ENCODE results near the gene ZNF598. TPM values are rescaled to one million over a fixed set of nuclear protein-coding genes. Genes with fewer than 3 reads are reported as not detected.

The ZNF598 gene
- total and polyA plus RNA-seq, 2 of the 13 experiments (the other 11 are each of a cell fraction or from before 2014, with no cell fraction given): 13.5 to 14.2 TPM

DNA sequence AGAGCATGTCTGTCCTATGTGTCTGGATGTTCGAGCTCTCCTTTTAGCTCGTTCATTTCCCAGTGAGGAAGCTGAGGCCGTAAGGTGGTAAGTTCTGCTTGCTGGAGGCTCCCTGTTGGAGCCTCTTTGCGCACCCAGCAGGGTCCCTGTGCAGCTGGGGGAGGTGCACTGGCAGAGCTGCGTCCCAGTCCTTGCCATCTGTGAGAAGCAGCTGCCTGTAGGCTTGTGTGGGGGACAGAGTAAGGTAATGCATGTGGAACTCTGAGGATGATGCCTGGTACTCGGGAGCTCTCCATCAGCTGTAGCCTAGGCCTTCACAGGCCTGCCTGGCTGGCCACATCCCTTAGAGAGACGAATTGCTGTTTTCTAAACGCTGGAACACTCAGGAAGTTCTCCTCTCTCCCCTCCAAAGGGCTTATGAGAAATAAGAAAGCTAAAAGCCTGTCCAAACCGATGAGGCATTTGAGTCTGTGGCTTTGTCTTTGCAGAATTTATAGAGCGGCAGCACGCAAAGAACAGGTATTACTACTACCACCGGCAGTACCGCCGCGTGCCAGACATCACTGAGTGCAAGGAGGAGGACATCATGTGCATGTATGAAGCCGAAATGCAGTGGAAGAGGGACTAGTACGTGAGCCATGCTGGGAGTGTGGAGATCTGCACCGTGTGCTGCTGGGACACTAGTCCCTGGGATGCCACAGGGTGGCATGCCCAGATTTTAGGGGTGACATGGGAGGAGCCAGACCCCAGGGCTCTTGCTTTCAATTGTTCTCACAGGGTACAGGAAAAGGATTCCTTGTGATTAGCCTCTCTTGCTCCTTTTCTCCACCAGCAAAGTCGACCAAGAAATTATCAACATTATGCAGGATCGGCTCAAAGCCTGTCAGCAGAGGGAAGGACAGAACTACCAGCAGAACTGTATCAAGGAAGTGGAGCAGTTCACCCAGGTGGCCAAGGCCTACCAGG, 48.7 kb downstream of the ZNF598 start (continued):
- TF ChIP-seq, protein P1, sequence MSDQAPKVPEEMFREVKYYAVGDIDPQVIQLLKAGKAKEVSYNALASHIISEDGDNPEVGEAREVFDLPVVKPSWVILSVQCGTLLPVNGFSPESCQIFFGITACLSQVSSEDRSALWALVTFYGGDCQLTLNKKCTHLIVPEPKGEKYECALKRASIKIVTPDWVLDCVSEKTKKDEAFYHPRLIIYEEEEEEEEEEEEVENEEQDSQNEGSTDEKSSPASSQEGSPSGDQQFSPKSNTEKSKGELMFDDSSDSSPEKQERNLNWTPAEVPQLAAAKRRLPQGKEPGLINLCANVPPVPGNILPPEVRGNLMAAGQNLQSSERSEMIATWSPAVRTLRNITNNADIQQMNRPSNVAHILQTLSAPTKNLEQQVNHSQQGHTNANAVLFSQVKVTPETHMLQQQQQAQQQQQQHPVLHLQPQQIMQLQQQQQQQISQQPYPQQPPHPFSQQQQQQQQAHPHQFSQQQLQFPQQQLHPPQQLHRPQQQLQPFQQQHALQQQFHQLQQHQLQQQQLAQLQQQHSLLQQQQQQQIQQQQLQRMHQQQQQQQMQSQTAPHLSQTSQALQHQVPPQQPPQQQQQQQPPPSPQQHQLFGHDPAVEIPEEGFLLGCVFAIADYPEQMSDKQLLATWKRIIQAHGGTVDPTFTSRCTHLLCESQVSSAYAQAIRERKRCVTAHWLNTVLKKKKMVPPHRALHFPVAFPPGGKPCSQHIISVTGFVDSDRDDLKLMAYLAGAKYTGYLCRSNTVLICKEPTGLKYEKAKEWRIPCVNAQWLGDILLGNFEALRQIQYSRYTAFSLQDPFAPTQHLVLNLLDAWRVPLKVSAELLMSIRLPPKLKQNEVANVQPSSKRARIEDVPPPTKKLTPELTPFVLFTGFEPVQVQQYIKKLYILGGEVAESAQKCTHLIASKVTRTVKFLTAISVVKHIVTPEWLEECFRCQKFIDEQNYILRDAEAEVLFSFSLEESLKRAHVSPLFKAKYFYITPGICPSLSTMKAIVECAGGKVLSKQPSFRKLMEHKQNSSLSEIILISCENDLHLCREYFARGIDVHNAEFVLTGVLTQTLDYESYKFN (CRISPR knock-in tag; conservative IDR thresholded peaks at IDR 0.05): no peak
- TF ChIP-seq DPF2 (CRISPR knock-in tag; IDR thresholded peaks at IDR 0.05; ENCODE audit: borderline replicate concordance, low read depth): no peak
- no peak for TF ChIP-seq ZNF205 (CRISPR knock-in tag; IDR thresholded peaks at IDR 0.05)
- TF ChIP-seq SKI (IDR thresholded peaks at IDR 0.05; ENCODE audit: partially characterized antibody): no peak
- no peak for TF ChIP-seq NCOA1 (CRISPR knock-in tag; IDR thresholded peaks at IDR 0.05)
- TF ChIP-seq SRSF1 (optimal IDR thresholded peaks at IDR 0.05; ENCODE audit: low read depth, low read length): no peak
- TF ChIP-seq FOSL2 (CRISPR knock-in tag; IDR thresholded peaks at IDR 0.05): no peak
- TF ChIP-seq STAT5B (CRISPR knock-in tag; IDR thresholded peaks at IDR 0.05): no peak
- no peak for TF ChIP-seq ZMYM2 (CRISPR knock-in tag; IDR thresholded peaks at IDR 0.05)
- TF ChIP-seq, protein P2, sequence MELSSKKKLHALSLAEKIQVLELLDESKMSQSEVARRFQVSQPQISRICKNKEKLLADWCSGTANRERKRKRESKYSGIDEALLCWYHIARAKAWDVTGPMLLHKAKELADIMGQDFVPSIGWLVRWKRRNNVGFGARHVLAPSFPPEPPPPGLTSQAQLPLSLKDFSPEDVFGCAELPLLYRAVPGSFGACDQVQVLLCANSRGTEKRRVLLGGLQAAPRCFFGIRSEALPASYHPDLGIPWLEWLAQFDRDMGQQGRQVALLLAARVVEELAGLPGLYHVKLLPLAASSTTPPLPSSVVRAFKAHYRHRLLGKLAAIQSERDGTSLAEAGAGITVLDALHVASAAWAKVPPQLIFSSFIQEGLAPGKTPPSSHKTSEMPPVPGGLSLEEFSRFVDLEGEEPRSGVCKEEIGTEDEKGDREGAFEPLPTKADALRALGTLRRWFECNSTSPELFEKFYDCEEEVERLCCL (CRISPR knock-in tag; IDR thresholded peaks at IDR 0.05; ENCODE audit: borderline replicate concordance): no peak
- TF ChIP-seq ZBTB7B (CRISPR knock-in tag; IDR thresholded peaks at IDR 0.05): 0 out of 2 replicates have a peak, but pooled peaks have one; percentile 5
- TF ChIP-seq, protein P3, sequence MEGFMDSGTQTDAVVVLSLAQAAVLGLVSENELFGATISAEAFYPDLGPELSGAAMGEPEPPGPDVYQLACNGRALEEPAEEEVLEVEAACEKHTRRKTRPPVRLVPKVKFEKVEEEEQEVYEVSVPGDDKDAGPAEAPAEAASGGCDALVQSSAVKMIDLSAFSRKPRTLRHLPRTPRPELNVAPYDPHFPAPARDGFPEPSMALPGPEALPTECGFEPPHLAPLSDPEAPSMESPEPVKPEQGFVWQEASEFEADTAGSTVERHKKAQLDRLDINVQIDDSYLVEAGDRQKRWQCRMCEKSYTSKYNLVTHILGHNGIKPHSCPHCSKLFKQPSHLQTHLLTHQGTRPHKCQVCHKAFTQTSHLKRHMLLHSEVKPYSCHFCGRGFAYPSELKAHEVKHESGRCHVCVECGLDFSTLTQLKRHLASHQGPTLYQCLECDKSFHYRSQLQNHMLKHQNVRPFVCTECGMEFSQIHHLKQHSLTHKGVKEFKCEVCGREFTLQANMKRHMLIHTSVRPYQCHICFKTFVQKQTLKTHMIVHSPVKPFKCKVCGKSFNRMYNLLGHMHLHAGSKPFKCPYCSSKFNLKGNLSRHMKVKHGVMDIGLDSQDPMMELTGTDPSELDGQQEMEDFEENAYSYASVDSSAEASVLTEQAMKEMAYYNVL (CRISPR knock-in tag; IDR thresholded peaks at IDR 0.05; ENCODE audit: borderline replicate concordance): no peak
- no peak for TF ChIP-seq TBX2 (CRISPR knock-in tag; IDR thresholded peaks at IDR 0.05; ENCODE audit: borderline replicate concordance)
- no peak for TF ChIP-seq ELF4 (CRISPR knock-in tag; IDR thresholded peaks at IDR 0.05; ENCODE audit: borderline replicate concordance)
- TF ChIP-seq MEIS1 (CRISPR knock-in tag; IDR thresholded peaks at IDR 0.05; ENCODE audit: borderline replicate concordance): no peak
- TF ChIP-seq, protein P4, sequence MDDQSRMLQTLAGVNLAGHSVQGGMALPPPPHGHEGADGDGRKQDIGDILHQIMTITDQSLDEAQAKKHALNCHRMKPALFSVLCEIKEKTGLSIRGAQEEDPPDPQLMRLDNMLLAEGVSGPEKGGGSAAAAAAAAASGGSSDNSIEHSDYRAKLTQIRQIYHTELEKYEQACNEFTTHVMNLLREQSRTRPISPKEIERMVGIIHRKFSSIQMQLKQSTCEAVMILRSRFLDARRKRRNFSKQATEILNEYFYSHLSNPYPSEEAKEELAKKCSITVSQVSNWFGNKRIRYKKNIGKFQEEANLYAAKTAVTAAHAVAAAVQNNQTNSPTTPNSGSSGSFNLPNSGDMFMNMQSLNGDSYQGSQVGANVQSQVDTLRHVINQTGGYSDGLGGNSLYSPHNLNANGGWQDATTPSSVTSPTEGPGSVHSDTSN (CRISPR knock-in tag; IDR thresholded peaks at IDR 0.05; ENCODE audit: borderline replicate concordance): no peak
- no peak for TF ChIP-seq FLYWCH1 (CRISPR knock-in tag; IDR thresholded peaks at IDR 0.05)
- TF ChIP-seq ZNF749 (CRISPR knock-in tag; IDR thresholded peaks at IDR 0.05; ENCODE audit: borderline replicate concordance): no peak
- no peak for TF ChIP-seq ARNTL (CRISPR knock-in tag; IDR thresholded peaks at IDR 0.05)

Measured in HepG2 (cell line).